HG02571 (cell line): ENCODE results near the gene MAPKAPK2.

Experiments
- ATAC-seq: cut with Tn5 transposase; IDR thresholded peaks from one replicate; pipeline ENCODE4 v1.9.1; 2021; ENCODE audit warnings: mild to moderate bottlenecking, moderate library complexity; ENCODE audit not compliant: unreplicated experiment

MAPKAPK2 gene

DNA sequence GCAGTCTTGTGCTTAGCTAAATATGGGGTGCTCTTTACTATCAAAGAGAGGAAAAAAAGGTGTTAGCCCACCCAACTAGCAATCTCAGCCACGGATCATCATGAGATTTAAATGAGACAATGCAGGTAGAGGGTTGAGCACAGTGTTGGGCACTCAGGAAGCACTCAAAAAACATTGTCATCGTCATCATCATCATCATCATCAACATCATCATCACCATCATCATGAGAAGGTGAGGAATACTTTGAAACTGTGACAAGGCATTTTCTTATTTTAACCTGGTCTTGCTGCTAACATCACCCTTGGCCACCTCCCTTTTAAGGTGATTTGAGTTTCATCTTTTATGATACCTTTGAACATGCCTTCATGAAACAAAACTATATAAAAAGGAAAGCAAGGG, 3.3 kb upstream of the MAPKAPK2 start:
- ATAC-seq, result no peak

DNA sequence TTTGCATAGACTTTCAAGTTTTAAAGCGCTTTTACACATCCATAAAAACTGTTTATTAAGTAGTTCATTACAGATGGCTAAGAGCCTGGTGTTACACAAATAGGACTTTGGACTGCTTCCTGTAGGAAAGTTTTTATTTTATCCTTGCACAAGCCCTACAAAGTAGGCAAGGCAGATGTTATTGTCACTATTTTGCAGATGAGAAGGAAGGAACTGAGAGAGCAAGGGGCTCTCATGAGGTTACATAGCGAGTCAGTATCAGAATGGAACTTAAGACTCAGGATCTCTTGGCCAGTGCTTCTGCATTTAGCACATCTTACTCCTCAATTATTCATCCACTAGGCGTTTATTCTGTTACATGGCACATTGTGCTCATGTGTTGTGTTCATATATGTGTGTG, 2.6 kb upstream of the MAPKAPK2 start:
- no peak for ATAC-seq

DNA sequence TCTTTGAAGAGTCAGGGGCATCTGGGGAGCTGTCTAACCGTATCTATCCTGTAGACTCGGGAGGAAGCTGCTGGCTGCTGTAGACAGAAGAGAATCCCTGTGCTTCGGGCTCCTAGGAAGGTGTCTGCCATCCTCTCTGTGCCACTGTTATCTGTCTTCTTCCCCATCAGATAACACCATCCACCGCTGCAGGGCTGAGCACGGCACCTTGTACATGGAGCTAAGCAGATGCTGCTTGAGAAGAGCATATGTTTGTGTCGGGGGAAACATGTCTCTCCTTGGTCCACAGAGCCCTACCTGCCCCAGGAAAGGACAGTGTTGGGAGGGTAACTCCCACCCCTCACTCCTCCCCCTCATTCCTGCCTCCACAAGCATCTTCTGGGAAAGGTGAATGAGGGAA, 1.4 kb upstream of the MAPKAPK2 start:
- ATAC-seq, result no peak

- no peak for ATAC-seq
These were observed 702 bp upstream of the MAPKAPK2 start for GRCh38 chr1:206684003-206684402.

DNA sequence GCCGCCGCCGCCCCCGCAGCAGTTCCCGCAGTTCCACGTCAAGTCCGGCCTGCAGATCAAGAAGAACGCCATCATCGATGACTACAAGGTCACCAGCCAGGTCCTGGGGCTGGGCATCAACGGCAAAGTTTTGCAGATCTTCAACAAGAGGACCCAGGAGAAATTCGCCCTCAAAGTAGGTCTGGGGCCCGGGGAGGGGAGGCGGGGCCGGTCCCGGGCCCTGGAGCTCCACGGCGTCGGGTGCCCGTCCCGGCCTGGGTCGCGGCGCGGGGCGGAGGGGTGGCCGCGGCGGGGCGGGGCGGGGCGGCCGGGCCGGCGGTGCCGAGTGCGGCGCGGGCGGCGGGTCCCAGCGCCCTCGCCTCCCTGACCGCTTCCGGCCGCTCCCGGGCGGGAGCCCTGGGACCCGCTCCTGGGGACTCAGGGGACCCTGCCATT, 646 bp downstream of the MAPKAPK2 start:
- no peak for ATAC-seq

DNA sequence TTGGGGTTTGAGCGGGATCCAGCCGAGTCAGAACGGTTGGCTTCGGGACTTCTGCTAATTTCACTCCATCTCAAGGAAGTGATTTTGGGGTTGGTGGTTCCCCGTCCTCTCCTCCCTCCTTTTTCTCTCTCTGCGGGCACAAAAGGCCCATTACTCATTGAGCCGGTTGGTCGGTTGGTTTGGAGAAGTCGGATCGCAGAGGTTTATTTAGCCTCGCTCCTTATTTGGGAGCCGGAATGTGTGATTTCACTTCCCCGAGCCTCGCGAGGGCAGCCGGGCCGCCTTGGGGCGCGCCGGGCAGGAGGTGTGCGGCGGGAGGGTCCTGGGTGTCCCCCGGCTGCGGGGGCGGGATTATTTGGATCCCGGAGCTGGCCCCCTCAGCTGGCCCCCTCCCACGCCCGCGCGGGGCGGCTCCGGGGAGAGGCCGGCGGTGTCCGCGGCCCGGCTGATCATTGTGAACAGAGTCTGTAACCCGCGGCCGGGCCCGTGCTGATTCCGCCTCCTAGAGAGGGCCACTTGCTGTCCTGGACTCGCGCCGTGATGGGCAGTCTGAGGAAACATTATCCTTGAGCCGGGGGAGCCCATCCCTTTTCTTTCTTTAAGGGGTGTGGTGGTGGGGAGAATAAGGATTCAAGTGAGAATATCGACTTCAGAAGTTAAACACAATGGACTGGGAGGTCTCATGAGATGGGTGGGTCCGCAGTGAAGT, 1.2 kb downstream of the MAPKAPK2 start:
- ATAC-seq, result no peak

GRCh38 chr1:206686478-206687249, 2.0 kb downstream of the MAPKAPK2 start:
- ATAC-seq, result no peak

DNA sequence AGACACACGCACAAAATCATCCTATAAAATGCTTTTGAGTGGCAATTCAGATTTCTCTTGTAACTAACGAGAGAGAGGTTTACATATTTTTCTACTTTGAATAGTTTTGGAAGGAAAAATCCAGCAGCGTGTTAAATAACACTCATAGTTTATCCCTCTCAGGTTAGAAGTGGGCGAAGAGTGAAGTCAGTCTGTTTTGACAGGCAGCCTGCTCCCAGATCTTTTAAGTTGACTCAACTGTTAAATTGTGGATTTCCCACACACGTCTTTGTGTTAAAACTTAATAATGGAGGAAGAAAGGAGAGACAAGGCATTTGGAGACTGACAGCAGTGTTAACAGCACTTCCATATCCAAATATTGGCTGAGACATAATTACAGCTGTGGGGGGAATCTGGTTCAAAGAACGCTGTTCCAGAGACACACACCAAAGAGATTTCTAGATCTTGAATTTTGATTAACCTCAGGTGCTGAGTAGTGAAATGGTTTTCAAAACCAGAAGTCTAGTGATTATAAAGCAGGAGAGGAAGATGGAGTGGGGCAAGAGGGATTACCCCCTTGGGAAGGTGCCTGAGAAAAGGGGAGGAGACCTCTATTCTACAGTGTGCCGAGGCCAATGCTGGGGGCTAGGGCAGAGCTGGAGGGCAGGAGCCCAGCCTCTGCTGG, 2.7 kb downstream of the MAPKAPK2 start:
- ATAC-seq, result no peak

GRCh38 chr1:206687915-206688442, 3.3 kb downstream of the MAPKAPK2 start:
- ATAC-seq, result no peak

GRCh38 chr1:206690516-206690915, 5.8 kb downstream of the MAPKAPK2 start:
- no peak for ATAC-seq

DNA sequence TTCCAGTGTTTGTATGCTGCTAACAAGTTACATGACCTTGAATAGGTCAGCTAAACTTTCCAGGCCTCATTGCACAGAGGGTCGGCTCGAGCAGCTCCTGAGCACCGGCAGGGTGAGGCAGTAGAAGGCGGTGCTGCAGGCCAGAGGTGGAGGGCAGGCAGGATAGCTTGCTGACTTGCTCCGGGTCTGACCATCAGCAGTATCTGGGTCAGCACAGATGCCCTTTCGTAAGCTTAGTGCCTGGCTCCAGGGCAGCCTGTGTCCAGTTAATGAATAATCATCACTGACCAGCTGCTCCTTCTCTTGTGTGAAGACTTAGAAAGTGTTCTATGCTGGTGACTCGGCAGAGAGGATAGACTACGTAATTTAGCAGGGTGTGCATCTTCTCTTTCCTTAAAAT, 6.9 kb downstream of the MAPKAPK2 start:
- ATAC-seq, result no peak

DNA sequence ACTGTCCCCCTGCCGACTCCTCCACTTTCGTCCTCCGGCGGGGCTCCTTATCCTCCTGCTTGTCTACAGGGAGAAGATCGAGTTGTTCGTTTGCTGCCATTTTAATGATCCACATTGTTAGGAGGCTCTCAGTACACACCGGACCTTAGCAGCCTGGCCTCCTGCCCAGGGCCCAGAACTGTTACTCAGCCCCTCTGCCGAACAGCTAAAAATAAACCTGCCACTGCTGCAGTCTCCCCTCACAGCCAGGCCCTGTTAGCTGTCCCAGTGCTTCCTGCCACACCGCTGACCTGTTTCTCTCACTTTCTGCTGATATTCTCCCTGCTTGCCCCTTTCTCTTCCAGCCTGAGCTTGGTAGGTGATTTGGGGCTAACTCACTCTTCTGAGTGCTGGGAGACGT, 8.3 kb downstream of the MAPKAPK2 start:
- no peak for ATAC-seq

- no peak for ATAC-seq
These were observed 8.9 kb downstream of the MAPKAPK2 start for GRCh38 chr1:206693592-206693991.

DNA sequence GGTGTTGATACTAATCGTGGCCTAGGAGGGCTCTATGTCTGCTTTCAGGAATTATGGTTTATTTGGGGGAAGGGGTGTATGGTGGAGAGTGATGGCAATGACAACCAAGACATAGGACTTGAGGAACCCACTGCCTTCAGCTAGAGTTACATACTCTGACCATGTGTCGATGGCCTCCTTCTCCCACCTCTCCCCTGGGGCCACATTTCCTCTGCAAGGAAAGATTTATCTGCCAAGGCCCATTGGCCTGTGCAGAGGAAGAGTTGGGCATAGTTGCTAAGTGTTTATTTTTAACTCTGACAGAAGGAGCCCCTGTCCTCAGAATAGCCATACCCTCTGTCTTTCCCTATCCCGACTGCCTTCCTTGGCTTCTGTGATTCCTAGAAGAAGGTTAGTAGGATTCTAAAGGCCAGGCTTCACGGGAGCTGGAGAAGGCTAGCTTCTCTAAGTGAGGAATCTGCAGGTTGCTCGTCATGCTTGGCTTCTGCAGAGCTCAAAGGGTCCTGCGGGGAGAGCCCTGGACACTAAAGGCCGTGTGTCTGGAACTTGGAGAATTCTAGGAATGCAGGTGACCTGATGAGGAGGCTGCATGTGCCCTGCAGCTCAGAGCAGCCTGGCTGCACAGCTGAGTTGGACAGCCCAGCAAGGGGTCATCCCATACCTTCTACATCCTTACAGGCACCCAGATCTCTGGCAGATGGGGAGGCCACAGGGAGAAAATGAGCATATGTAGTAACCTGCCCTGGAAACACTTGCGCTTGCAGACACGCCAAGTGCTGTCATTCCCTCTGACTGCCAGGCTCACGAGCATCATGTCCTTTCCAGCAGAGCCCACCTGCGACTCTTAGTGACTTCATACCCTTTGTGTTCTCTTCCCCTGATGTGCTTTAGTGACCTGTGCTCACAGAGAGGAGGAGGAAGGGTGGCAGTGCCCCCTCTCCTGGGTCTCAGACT, 9.7 kb downstream of the MAPKAPK2 start:
- no peak for ATAC-seq

DNA sequence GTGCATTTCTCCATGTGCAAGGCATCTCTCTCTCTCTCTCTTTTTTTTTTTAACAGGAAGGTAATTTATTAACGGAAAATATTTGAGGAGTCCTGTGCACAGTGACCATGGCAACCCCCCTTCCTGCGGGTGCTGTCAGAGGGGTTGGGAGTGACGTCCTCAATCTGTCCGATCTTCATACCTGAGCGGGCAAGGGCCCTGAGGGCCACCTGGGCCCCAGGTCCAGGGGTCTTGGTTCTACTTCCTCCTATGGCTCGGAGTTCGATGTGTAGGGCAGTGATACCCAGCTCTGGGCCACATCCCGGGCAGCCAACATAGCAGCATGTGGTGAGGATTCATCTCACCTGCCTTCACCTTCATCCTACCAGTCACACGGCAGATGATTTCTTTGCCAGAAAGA, 11.0 kb downstream of the MAPKAPK2 start:
- no peak for ATAC-seq

DNA sequence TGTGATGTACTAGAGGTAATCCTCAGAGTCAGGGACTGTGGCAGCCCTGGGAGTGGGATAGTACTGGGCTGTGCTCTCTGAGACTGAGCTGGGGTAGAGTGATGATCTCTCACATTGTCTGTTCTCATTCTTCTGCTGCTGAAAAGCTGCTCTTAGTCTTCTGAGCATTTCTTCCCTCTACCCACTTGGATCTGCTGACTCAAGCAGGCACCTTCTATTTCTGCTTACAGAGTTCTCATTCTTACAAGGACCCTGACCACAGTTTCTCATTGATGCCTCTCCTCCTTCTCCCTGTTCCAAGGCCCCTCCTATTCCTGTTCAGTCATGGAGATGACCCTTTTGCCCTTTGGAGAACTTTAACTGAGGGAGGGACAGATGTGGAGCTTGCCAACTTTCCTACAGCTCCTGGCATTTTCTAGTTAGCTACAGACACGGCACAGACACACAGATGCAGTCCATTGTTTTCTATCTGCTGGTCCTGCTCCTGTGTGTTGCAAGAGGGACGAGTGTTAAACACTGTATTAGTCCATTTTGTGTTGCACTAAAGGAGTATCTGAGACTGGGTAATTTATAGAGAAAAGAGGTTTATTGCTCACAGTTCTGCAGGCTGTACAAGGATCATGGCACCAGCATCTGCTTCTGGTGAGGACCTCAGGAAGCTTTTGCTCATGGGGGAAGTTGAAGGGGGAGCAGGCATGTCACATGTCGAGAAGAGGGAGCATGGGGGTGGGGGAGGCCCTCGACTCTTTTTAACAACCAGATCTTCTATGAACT, 12.3 kb downstream of the MAPKAPK2 start:
- no peak for ATAC-seq

- no peak for ATAC-seq
These were observed 13.3 kb downstream of the MAPKAPK2 start for GRCh38 chr1:206698011-206698410.

GRCh38 chr1:206699000-206699586, 14.4 kb downstream of the MAPKAPK2 start:
- no peak for ATAC-seq

DNA sequence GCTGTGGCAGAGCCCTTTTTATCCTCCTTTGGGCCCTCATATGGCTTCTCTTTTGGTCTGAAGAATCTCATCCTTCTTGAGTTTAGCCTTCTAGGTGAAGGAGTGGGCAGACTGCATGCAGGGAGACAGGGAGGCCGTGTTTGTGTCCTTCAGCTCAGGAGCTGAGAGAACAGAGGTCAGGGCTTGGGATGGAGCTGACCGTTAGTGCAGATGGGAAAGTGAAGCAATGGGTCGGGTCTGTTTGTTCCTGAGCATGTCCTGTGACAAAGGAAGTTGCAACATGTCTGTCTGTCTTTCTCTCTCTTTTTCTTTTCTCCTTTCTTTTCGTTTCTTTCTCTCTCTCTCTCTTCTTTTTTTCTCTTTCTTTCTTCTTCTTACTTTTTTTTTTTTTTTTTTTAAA, 14.9 kb downstream of the MAPKAPK2 start:
- ATAC-seq, result no peak
